ENCODE data around the gene NTF4.

GRCh38 chr19:49017041-49017665, 47.5 kb downstream of the NTF4 start, which contains the start of gene LHB:
- TF ChIP-seq GATA3 (IDR thresholded peaks at IDR 0.05; ENCODE audit: low read depth, low read length) (no peak), GATA2 (IDR thresholded peaks at IDR 0.05; ENCODE audit: low read depth, low read length) (no peak)
